Adrenal gland (tissue), 5 donors: Measurements from ENCODE around the gene AP2S1.

Experiments used
- POLR2A ChIP-seq, 2 donors: fragments of 450-650 bp; IDR thresholded peaks; one replicate each; pipeline ENCODE4 v1.6.1; 2017; ENCODE audit warnings: antibody characterized with exemption in 2 of 2, mild to moderate bottlenecking in 2 of 2, moderate library complexity in 1 of 2
- TF ChIP-seq, protein P1 (sequence below), 6 experiments: fragments of 450-650 bp in 4 of 6; fragments of 200-600 bp in 2 of 6; sonication (generic) in 1 of 6; IDR thresholded peaks; 1 replicate in 5 of 6; 2 replicates in 1 of 6; pipeline versions ENCODE4 v1.5.1 to v1.8.0; 2016 to 2021; ENCODE audit warnings: antibody characterized with exemption in 6 of 6, mild to moderate bottlenecking in 2 of 6, moderate library complexity in 1 of 6
- donor health status: DM: no; HTN: no; CAD: no.

GRCh38 chr19:46875234-46875633 is 24.6 kb upstream of the AP2S1 start:
- TF ChIP-seq, protein P1, sequence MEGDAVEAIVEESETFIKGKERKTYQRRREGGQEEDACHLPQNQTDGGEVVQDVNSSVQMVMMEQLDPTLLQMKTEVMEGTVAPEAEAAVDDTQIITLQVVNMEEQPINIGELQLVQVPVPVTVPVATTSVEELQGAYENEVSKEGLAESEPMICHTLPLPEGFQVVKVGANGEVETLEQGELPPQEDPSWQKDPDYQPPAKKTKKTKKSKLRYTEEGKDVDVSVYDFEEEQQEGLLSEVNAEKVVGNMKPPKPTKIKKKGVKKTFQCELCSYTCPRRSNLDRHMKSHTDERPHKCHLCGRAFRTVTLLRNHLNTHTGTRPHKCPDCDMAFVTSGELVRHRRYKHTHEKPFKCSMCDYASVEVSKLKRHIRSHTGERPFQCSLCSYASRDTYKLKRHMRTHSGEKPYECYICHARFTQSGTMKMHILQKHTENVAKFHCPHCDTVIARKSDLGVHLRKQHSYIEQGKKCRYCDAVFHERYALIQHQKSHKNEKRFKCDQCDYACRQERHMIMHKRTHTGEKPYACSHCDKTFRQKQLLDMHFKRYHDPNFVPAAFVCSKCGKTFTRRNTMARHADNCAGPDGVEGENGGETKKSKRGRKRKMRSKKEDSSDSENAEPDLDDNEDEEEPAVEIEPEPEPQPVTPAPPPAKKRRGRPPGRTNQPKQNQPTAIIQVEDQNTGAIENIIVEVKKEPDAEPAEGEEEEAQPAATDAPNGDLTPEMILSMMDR (IDR thresholded peaks at IDR 0.05), result no peak
- TF ChIP-seq POLR2A (IDR thresholded peaks at IDR 0.05), result no peak
